Anterior cingulate cortex (tissue), 58 donors: Measurements from ENCODE around the gene SMG6.

Source experiments
- DNase-seq, 58 donors: peaks; one replicate each; lab custom pipeline; 2025; lab: John Stamatoyannopoulos, UW

SMG6 gene

GRCh38 chr17:2303204-2304188 is at the start of gene SMG6, which contains the start of gene SRR:
SMG6 (minus strand) TSS chr17:2303785; CDS start chr17:2303720, 65 bp downstream.
SRR (plus strand) TSS chr17:2303950; CDS start chr17:2315561, 11,611 bp downstream.
- peak; percentile 49 to 94 (median 87) for DNase-seq

GRCh38 chr17:2351269-2351668 is 47.7 kb upstream of the SMG6 start:
- no peak for DNase-seq

- peak in 40 of 58 donors; percentile 13 to 80 (median 42) for DNase-seq
Measured at GRCh38 chr17:2347805-2348685, 44.5 kb upstream of the SMG6 start.

- DNase-seq: no peak
Measured at GRCh38 chr17:2346475-2346874, 42.9 kb upstream of the SMG6 start.

GRCh38 chr17:2344528-2344927 is 40.9 kb upstream of the SMG6 start:
- DNase-seq: peak in 1 of 58 donors; percentile 23

GRCh38 chr17:2343421-2343820 is 39.8 kb upstream of the SMG6 start:
- no peak for DNase-seq

GRCh38 chr17:2338315-2338657 is 34.7 kb upstream of the SMG6 start:
- DNase-seq: peak in 6 of 58 donors; percentile 8 to 55 (median 26)

GRCh38 chr17:2337544-2338314 is 34.1 kb upstream of the SMG6 start:
- DNase-seq: peak in 51 of 58 donors; percentile 4 to 77 (median 43)

GRCh38 chr17:2336852-2337543 is 33.4 kb upstream of the SMG6 start, which contains the start of gene SGSM2:
SGSM2 (plus strand) TSS chr17:2337501; CDS start chr17:2337689, 188 bp downstream.
- DNase-seq: peak in 48 of 58 donors; percentile 13 to 79 (median 47)

GRCh38 chr17:2336215-2336851 is 32.7 kb upstream of the SMG6 start, which contains the start of gene TSR1:
TSR1 (minus strand) TSS chr17:2336457; CDS start chr17:2336427, 30 bp downstream.
- DNase-seq: peak; percentile 48 to 95 (median 86)

- DNase-seq: peak in 5 of 58 donors; percentile 27 to 45 (median 38)
Measured at GRCh38 chr17:2335726-2336214, 32.2 kb upstream of the SMG6 start.

GRCh38 chr17:2331303-2331702 is 27.7 kb upstream of the SMG6 start:
- DNase-seq: no peak

GRCh38 chr17:2323629-2324314 is 20.2 kb upstream of the SMG6 start:
- DNase-seq: no peak

GRCh38 chr17:2321399-2321798 is 17.8 kb upstream of the SMG6 start:
- no peak for DNase-seq

- no peak for DNase-seq
Measured at GRCh38 chr17:2319051-2319450, 15.5 kb upstream of the SMG6 start.

- no peak for DNase-seq
Measured at GRCh38 chr17:2317796-2318195, 14.2 kb upstream of the SMG6 start.

- DNase-seq: peak in 1 of 58 donors; percentile 3
Measured at GRCh38 chr17:2316916-2317205, 13.3 kb upstream of the SMG6 start.

- no peak for DNase-seq
Measured at GRCh38 chr17:2312736-2313135, 9.2 kb upstream of the SMG6 start.
